Ovary (tissue), 3 donors: Measurements from ENCODE around the gene ANKMY1.

Source experiments
- EP300 ChIP-seq: sonication (generic); formaldehyde crosslinking; IDR thresholded peaks from one replicate; pipeline ENCODE4 v1.6.1; 2017; ENCODE audit warnings: antibody characterized with exemption
- POLR2A ChIP-seq: fragments of 450-650 bp; IDR thresholded peaks from one replicate; pipeline ENCODE4 v1.6.1; 2017; ENCODE audit warnings: antibody characterized with exemption, mild to moderate bottlenecking, moderate library complexity
- TF ChIP-seq, protein P1 (sequence below), 3 donors: fragments of 450-650 bp in 2 of 3; fragments of 200-600 bp in 1 of 3; IDR thresholded peaks; one replicate each; pipeline versions ENCODE4 v1.5.1 to v1.8.0; 2016 to 2022; ENCODE audit warnings: antibody characterized with exemption in 3 of 3, mild to moderate bottlenecking in 1 of 3
- donor health status: DM: no; HTN: no; CAD: no.

DNA sequence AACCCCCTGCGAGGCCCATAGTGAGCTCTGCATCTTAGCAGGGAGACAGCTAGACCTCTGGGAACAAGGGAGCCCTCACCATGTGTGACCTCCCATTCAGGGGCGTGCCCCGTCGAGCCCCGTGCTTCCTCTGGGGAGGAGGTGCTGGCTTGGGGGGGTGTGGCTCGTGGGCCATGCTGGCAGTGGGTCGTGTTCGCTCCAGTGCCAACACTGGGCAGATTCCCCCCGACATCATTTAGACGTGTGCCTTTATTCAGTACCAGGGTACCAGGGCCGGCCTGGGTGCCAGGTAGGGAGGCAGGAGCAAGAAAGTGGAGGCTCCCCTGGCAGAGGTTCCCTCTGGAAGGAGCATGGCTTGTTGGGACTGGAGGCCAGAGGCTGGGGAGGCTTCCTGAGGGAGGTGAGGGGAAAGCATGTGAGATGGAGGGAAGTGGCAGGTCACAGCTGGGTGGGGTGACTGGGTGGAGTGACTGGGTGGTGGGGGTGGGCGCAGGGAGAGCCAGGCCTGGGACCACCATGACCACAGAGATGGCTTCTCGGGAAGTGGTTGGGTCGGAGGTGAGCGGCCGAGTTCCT lies 107.2 kb downstream of the ANKMY1 start:
- TF ChIP-seq, protein P1, sequence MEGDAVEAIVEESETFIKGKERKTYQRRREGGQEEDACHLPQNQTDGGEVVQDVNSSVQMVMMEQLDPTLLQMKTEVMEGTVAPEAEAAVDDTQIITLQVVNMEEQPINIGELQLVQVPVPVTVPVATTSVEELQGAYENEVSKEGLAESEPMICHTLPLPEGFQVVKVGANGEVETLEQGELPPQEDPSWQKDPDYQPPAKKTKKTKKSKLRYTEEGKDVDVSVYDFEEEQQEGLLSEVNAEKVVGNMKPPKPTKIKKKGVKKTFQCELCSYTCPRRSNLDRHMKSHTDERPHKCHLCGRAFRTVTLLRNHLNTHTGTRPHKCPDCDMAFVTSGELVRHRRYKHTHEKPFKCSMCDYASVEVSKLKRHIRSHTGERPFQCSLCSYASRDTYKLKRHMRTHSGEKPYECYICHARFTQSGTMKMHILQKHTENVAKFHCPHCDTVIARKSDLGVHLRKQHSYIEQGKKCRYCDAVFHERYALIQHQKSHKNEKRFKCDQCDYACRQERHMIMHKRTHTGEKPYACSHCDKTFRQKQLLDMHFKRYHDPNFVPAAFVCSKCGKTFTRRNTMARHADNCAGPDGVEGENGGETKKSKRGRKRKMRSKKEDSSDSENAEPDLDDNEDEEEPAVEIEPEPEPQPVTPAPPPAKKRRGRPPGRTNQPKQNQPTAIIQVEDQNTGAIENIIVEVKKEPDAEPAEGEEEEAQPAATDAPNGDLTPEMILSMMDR (IDR thresholded peaks at IDR 0.05), result no peak
- TF ChIP-seq POLR2A, result no peak
- TF ChIP-seq EP300, result no peak
